Measurements from ENCODE around the gene C15orf61.

DNA sequence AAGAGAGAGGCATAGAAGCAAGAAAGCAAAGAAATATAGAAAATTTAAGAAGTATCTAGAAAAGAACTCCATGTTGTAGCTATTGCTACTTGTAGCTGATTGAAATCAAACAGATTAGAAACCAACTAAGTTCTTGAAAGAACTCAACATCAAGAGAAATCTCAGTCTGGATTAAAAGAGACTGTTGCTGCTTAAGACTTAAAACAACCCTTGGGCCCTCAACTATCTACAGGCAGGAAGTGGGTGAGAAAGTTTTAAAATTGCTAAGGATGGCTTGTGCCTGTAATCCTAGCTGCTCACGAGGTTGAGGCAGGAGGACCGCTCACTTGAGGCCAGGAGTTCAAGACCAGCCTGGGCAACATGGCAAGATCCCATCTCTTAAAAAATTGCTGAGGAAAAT lies 39.3 kb upstream of the C15orf61 start:
- TF ChIP-seq, protein P1, sequence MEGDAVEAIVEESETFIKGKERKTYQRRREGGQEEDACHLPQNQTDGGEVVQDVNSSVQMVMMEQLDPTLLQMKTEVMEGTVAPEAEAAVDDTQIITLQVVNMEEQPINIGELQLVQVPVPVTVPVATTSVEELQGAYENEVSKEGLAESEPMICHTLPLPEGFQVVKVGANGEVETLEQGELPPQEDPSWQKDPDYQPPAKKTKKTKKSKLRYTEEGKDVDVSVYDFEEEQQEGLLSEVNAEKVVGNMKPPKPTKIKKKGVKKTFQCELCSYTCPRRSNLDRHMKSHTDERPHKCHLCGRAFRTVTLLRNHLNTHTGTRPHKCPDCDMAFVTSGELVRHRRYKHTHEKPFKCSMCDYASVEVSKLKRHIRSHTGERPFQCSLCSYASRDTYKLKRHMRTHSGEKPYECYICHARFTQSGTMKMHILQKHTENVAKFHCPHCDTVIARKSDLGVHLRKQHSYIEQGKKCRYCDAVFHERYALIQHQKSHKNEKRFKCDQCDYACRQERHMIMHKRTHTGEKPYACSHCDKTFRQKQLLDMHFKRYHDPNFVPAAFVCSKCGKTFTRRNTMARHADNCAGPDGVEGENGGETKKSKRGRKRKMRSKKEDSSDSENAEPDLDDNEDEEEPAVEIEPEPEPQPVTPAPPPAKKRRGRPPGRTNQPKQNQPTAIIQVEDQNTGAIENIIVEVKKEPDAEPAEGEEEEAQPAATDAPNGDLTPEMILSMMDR (conservative IDR thresholded peaks at IDR 0.05; ENCODE audit: low read length), result no peak
- TF ChIP-seq EZH2phosphoT487 (IDR thresholded peaks at IDR 0.05; ENCODE audit: borderline replicate concordance), result no peak

Measured in Loucy (cell line).